Keratinocyte (primary cell): Measurements from ENCODE around the gene CAPN2. TPM values are rescaled to one million over a fixed set of nuclear protein-coding genes. Genes with fewer than 3 reads are reported as not detected.

Source experiments
- DNase-seq: peaks from one replicate; pipeline ENCODE4 v3.0.0-alpha.2; 2011; ENCODE audit warnings: low read depth, missing footprints, low spot score
- FAIRE-seq: peaks from 2 replicates; lab custom pipeline; 2011; peaks lifted over from hg19 to GRCh38; lab: Jason Lieb, UNC
- H2AFZ ChIP-seq: 2 replicates; pipeline ENCODE4 v1.6.0; 2012; ENCODE audit warnings: low read length, control low read depth, inconsistent platforms; ENCODE audit not compliant: control insufficient read depth
- H3K27ac ChIP-seq: 2 replicates; pipeline ENCODE4 v1.5.1; 2011; ENCODE audit warnings: low read length; ENCODE audit not compliant: control insufficient read depth, insufficient read depth
- H3K27me3 ChIP-seq: 3 replicates; pipeline ENCODE4 v1.6.0; 2011; ENCODE audit warnings: low read length; ENCODE audit not compliant: control insufficient read depth, insufficient read depth; ENCODE audit errors: extremely low read depth
- H3K36me3 ChIP-seq, 2 experiments: 2 replicates in 1 of 2; 3 replicates in 1 of 2; pipeline ENCODE4 v1.5.1; 2011; ENCODE audit warnings: low read length in 2 of 2, mild to moderate bottlenecking in 1 of 2; ENCODE audit not compliant: control insufficient read depth in 2 of 2, insufficient read depth in 2 of 2; ENCODE audit errors: extremely low read depth in 1 of 2
- H3K4me1 ChIP-seq: 3 replicates; pipeline ENCODE4 v1.5.1; 2011; ENCODE audit warnings: low read length; ENCODE audit not compliant: control insufficient read depth, insufficient read depth; ENCODE audit errors: extremely low read depth
- H3K4me2 ChIP-seq: 3 replicates; pipeline ENCODE4 v1.6.0; 2011; ENCODE audit warnings: low read depth, low read length; ENCODE audit not compliant: control insufficient read depth, insufficient read depth; ENCODE audit errors: extremely low read depth
- H3K4me3 ChIP-seq, 3 experiments: fragments of 200-600 bp in 1 of 3; sonication (generic) in 1 of 3; 2 replicates in 2 of 3; 3 replicates in 1 of 3; pipeline ENCODE4 v1.5.1; 2011 to 2016; ENCODE audit warnings: low read length in 3 of 3, mild to moderate bottlenecking in 3 of 3, control low read depth in 2 of 3, inconsistent platforms in 1 of 3, low read depth in 1 of 3, mixed read lengths in 1 of 3, mixed run types in 1 of 3, moderate library complexity in 1 of 3; ENCODE audit not compliant: control insufficient read depth in 2 of 3, insufficient read depth in 2 of 3; ENCODE audit errors: extremely low read depth in 1 of 3
- H3K79me2 ChIP-seq: 2 replicates; pipeline ENCODE4 v1.6.0; 2012; ENCODE audit warnings: low read length; ENCODE audit not compliant: control insufficient read depth, insufficient read depth
- H3K9ac ChIP-seq: 3 replicates; pipeline ENCODE4 v1.6.0; 2011; ENCODE audit warnings: low read length; ENCODE audit not compliant: control insufficient read depth, insufficient read depth; ENCODE audit errors: extremely low read depth
- H3K9me1 ChIP-seq: 3 replicates; pipeline ENCODE4 v1.6.0; 2011; ENCODE audit warnings: low read length; ENCODE audit not compliant: control insufficient read depth, insufficient read depth; ENCODE audit errors: extremely low read depth
- H3K9me3 ChIP-seq: 2 replicates; pipeline ENCODE4 v1.5.1; 2012; ENCODE audit warnings: low read depth, low read length; ENCODE audit not compliant: control insufficient read depth
- H4K20me1 ChIP-seq: 3 replicates; pipeline ENCODE4 v1.6.0; 2011; ENCODE audit warnings: low read length; ENCODE audit not compliant: control insufficient read depth, insufficient read depth; ENCODE audit errors: extremely low read depth
- CTCF ChIP-seq, 3 experiments: IDR thresholded peaks in 1 of 3; conservative IDR thresholded peaks in 1 of 3; optimal IDR thresholded peaks in 1 of 3; 2 replicates in 2 of 3; 3 replicates in 1 of 3; pipeline versions ENCODE3 to v1.5.1; 2011; ENCODE audit warnings: low read length in 3 of 3, mild to moderate bottlenecking in 3 of 3, moderate library complexity in 2 of 3, control low read depth in 1 of 3, inconsistent platforms in 1 of 3; ENCODE audit not compliant: insufficient read depth in 2 of 3; ENCODE audit errors: extremely low read depth in 1 of 3
- EZH2 ChIP-seq: IDR thresholded peaks from one replicate; pipeline ENCODE4 v1.6.1; 2012; ENCODE audit warnings: inconsistent platforms, mild to moderate bottlenecking, low read length, moderate library complexity
- dilution Hi-C: fragments of 300-500 bp; cut with MboI; formaldehyde crosslinking; loops from one replicate; pipeline ENCODE4 v1.7.0; 2020; ENCODE audit warnings: low sequenced_read_pairs; ENCODE audit not compliant: extremely low pct_ligation_motif_present
- polyA plus RNA-seq, 5 experiments: library from polyadenylated mRNA; depleted of rRNA in 3 of 5; stranded (reverse) in 3 of 5; stranded (forward) in 1 of 5; unstranded in 1 of 5; fragments of >200 nt; gene quantifications; 1 replicate in 1 of 5; 2 replicates in 3 of 5; 3 replicates in 1 of 5; pipeline versions ENCODE4 v1.2.1 to v1.2.3, GENCODE V29; 2011 to 2012; ENCODE audit warnings: missing spikeins in 2 of 5, low read depth in 1 of 5, low replicate concordance in 1 of 5

CAPN2 gene
- polyA plus RNA-seq, 1 donor (not counting 4 experiments of a cell fraction or from before 2014, with no cell fraction given), result 366 TPM

- H3K9ac ChIP-seq, result no peak overlapping the region
- no peaks in the 10 kb centered on the region for H3K9me3 ChIP-seq
- H3K9me1 ChIP-seq, result no peaks in the 10 kb centered on the region
- dilution Hi-C loops, result no loop called here
- DNase-seq (no peak), FAIRE-seq (no peak)
- no peak overlapping the region for H3K27ac ChIP-seq
- TF ChIP-seq EZH2 (no peak), CTCF (optimal IDR thresholded peaks at IDR 0.05 in 1 of 3, IDR thresholded peaks at IDR 0.05 in 1 of 3, conservative IDR thresholded peaks at IDR 0.05 in 1 of 3; ENCODE audit: extremely low read depth in 1 of 3, insufficient read depth in 2 of 3, low read length in 3 of 3) (no peak)
- H3K4me2 ChIP-seq, result no peak overlapping the region
- H3K79me2 ChIP-seq, result no peaks in the 10 kb centered on the region
- H3K27me3 ChIP-seq, result no peaks in the 10 kb centered on the region
- H2AFZ ChIP-seq, result no peak overlapping the region
- H3K4me1 ChIP-seq, result no peaks in the 10 kb centered on the region
- peaks cover 12 to 15% of the 10 kb centered on the region in 2 experiments for H3K36me3 ChIP-seq
- no peak overlapping the region for H3K4me3 ChIP-seq
- no peaks in the 10 kb centered on the region for H4K20me1 ChIP-seq
These were observed 79.7 kb downstream of the CAPN2 start for GRCh38 chr1:223792046-223792445.

- Histone ChIP-seq H3K9me1 (no peaks in the 10 kb centered on the region), H4K20me1 (no peaks in the 10 kb centered on the region), H3K27me3 (no peaks in the 10 kb centered on the region), H2AFZ (no peak overlapping the region), H3K4me2 (no peak overlapping the region), H3K27ac (no peak overlapping the region), H3K4me3 (no peak overlapping the region), H3K4me1 (no peaks in the 10 kb centered on the region), H3K9ac (no peak overlapping the region), H3K36me3 (peaks cover 15 to 17% of the 10 kb centered on the region in 2 experiments), H3K9me3 (no peaks in the 10 kb centered on the region), H3K79me2 (no peaks in the 10 kb centered on the region)
- FAIRE-seq (no peak), DNase-seq (no peak)
- TF ChIP-seq CTCF (optimal IDR thresholded peaks at IDR 0.05 in 1 of 3, IDR thresholded peaks at IDR 0.05 in 1 of 3, conservative IDR thresholded peaks at IDR 0.05 in 1 of 3; ENCODE audit: extremely low read depth in 1 of 3, insufficient read depth in 2 of 3, low read length in 3 of 3), result no peak
- TF ChIP-seq EZH2, result no peak
- dilution Hi-C loops, result no loop called here
These were observed 81.4 kb downstream of the CAPN2 start for GRCh38 chr1:223793716-223794115.
